OCI-LY1 (cell line): ENCODE data around the gene AQR.

Source experiments
- CTCF ChIP-seq: fragments of 200-600 bp; sonication (generic), shearing (Covaris generic); IDR thresholded peaks from 2 replicates; pipeline ENCODE4 v1.5.1; 2017; ENCODE audit warnings: mild to moderate bottlenecking, antibody characterized with exemption, low read length, moderate library complexity, mixed read lengths
- EZH2 ChIP-seq: fragments of 200-600 bp; sonication (generic), shearing (Covaris generic); IDR thresholded peaks from 2 replicates; pipeline ENCODE4 v1.8.0; 2017; ENCODE audit warnings: borderline replicate concordance, mixed run types, mild to moderate bottlenecking, antibody characterized with exemption, low read length, moderate library complexity, mixed read lengths

- TF ChIP-seq CTCF (no peak), EZH2 (no peak)
These were observed 44.7 kb upstream of the AQR start for GRCh38 chr15:35014241-35014640.
